Measurements from ENCODE around the gene SUPT16H.
"Not testable (repeated sequence)": the region's sequence is repeated elsewhere in the genome, so short reads cannot be mapped to it uniquely, and the experiment has no call there.

The SUPT16H gene

GRCh38 chr14:21383848-21384493, at the start of gene SUPT16H:
Gene SUPT16H, minus strand, starts transcription at chr14:21384019. Its CDS starts 92 bp downstream, at chr14:21383927.
- peak; percentile 98 for FAIRE-seq

GRCh38 chr14:21431126-21431525, 47.3 kb upstream of the SUPT16H start:
- FAIRE-seq, result no peak

GRCh38 chr14:21428930-21429329, 45.1 kb upstream of the SUPT16H start:
- no peak for FAIRE-seq

- FAIRE-seq, result no peak
Measured at GRCh38 chr14:21426692-21427091, 42.9 kb upstream of the SUPT16H start.

- FAIRE-seq, result no peak
Measured at GRCh38 chr14:21419528-21419927, 35.7 kb upstream of the SUPT16H start.

GRCh38 chr14:21415329-21415728, 31.5 kb upstream of the SUPT16H start:
- no peak for FAIRE-seq

- no peak for FAIRE-seq
Measured at GRCh38 chr14:21414137-21414631, 30.4 kb upstream of the SUPT16H start.

- FAIRE-seq, result no peak
Measured at GRCh38 chr14:21408147-21408546, 24.3 kb upstream of the SUPT16H start.

GRCh38 chr14:21406213-21406612, 22.4 kb upstream of the SUPT16H start:
- FAIRE-seq, result no peak

- FAIRE-seq, result no peak
Measured at GRCh38 chr14:21405097-21405496, 21.3 kb upstream of the SUPT16H start.

GRCh38 chr14:21399311-21399870, 15.6 kb upstream of the SUPT16H start:
- FAIRE-seq, result no peak

- no peak for FAIRE-seq
Measured at GRCh38 chr14:21398901-21399300, 15.1 kb upstream of the SUPT16H start.

GRCh38 chr14:21395450-21395849, 11.6 kb upstream of the SUPT16H start:
- FAIRE-seq, result no peak

- FAIRE-seq, result no peak
Measured at GRCh38 chr14:21385188-21385904, 1.5 kb upstream of the SUPT16H start.

GRCh38 chr14:21384494-21384851, 654 bp upstream of the SUPT16H start:
- FAIRE-seq, result no peak

- no peak for FAIRE-seq
Measured at GRCh38 chr14:21382886-21383847, 652 bp downstream of the SUPT16H start.

- FAIRE-seq, result no peak
Measured at GRCh38 chr14:21382095-21382494, 1.7 kb downstream of the SUPT16H start.

GRCh38 chr14:21379338-21379737, 4.5 kb downstream of the SUPT16H start:
- no peak for FAIRE-seq

GRCh38 chr14:21373980-21374379, 9.8 kb downstream of the SUPT16H start:
- no peak for FAIRE-seq

- FAIRE-seq, result not testable (repeated sequence)
Measured at GRCh38 chr14:21372814-21373213, 11.0 kb downstream of the SUPT16H start.

GRCh38 chr14:21369949-21370679, 13.7 kb downstream of the SUPT16H start:
- FAIRE-seq, result no peak

- no peak for FAIRE-seq
Measured at GRCh38 chr14:21367582-21368144, 16.2 kb downstream of the SUPT16H start.

All from G401.6 (cell line).